ENCODE results near the gene TMEM95.

TMEM95 gene

DNA sequence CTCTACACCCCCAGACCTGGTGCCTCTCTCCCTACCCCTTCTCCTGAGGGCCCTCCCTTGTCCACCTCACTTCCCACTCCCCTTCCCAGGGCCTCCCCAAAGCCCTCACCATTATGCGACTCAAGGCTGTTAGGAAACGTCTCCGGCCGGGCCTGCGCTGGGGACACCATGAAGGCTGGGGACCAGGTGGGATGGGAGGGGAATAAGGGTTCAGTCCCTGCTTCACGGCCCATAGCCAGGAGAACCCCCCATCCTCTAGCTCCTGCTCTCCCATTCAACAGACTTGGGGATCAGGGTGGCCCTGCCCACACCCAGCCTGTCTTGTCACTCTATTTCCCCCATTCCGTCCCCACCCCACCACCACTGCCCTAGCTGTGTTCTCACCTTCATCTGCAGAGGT lies 27.9 kb upstream of the TMEM95 start (continued):
- no peak for TF ChIP-seq ZNF510 (tag by site-specific recombination; IDR thresholded peaks at IDR 0.05; ENCODE audit: insufficient replicate concordance)
- TF ChIP-seq, protein P1, sequence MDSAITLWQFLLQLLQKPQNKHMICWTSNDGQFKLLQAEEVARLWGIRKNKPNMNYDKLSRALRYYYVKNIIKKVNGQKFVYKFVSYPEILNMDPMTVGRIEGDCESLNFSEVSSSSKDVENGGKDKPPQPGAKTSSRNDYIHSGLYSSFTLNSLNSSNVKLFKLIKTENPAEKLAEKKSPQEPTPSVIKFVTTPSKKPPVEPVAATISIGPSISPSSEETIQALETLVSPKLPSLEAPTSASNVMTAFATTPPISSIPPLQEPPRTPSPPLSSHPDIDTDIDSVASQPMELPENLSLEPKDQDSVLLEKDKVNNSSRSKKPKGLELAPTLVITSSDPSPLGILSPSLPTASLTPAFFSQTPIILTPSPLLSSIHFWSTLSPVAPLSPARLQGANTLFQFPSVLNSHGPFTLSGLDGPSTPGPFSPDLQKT (IDR thresholded peaks at IDR 0.05; ENCODE audit: borderline replicate concordance, low read depth, low read length) = no peak

DNA sequence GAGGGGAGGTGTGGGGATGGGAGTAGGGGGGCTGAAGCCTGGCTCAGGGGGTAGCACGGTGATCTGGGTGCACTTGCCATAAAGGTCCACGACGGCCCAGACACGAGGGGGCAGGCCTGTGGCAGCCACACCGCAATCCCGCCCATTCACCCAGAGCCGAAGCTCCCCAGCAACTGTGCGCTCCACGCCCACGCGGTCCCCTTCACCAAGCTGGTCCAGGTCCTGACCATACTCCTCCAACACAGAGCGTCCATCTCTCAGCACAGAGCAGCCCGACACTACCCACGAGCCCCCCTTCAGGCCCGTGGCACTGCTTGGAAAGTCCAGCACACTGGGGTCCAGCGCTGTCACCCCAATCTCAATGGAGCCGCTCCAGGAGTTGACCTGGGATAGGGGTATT lies 27.5 kb upstream of the TMEM95 start:
- H3K9me3 ChIP-seq (ENCODE audit: control insufficient read depth, insufficient read depth, low read depth, low read length) = no peaks in the 10 kb centered on the region
- POLR2A ChIA-PET = interaction anchor here (0.9 kb wide), 1 partner anchor 251 kb away, joined by 4 read pairs; no protein-coding TSS in a partner anchor
- TF ChIP-seq, protein P2, sequence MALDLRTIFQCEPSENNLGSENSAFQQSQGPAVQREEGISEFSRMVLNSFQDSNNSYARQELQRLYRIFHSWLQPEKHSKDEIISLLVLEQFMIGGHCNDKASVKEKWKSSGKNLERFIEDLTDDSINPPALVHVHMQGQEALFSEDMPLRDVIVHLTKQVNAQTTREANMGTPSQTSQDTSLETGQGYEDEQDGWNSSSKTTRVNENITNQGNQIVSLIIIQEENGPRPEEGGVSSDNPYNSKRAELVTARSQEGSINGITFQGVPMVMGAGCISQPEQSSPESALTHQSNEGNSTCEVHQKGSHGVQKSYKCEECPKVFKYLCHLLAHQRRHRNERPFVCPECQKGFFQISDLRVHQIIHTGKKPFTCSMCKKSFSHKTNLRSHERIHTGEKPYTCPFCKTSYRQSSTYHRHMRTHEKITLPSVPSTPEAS (tag by site-specific recombination; IDR thresholded peaks at IDR 0.05) = no peak
- TF ChIP-seq, protein P3, sequence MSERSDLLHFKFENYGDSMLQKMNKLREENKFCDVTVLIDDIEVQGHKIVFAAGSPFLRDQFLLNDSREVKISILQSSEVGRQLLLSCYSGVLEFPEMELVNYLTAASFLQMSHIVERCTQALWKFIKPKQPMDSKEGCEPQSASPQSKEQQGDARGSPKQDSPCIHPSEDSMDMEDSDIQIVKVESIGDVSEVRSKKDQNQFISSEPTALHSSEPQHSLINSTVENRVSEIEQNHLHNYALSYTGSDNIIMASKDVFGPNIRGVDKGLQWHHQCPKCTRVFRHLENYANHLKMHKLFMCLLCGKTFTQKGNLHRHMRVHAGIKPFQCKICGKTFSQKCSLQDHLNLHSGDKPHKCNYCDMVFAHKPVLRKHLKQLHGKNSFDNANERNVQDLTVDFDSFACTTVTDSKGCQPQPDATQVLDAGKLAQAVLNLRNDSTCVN (tag by site-specific recombination; optimal IDR thresholded peaks at IDR 0.05) = peak; percentile 10
- no peak for TF ChIP-seq ZNF350 (tag by site-specific recombination; IDR thresholded peaks at IDR 0.05)
- TF ChIP-seq EGR2 (tag by site-specific recombination; IDR thresholded peaks at IDR 0.05; ENCODE audit: low read depth) = 0 out of 2 replicates have a peak, but pooled peaks have one; percentile 21
- TF ChIP-seq ZFHX2 (tag by site-specific recombination; conservative IDR thresholded peaks at IDR 0.05) = peak; percentile 21
- CTCF ChIA-PET = interaction anchor here (0.7 to 5.2 kb wide), 6 partner anchors 10 to 233 kb away, joined by 3 to 50 read pairs (median 4); partner anchors contain the start of genes POLR2A and SENP3
- no peak overlapping the region for H3K27ac ChIP-seq (ENCODE audit: extremely low read depth, low read depth, low read length)
- peaks cover 9% of the 10 kb centered on the region for H3K4me1 ChIP-seq (ENCODE audit: control insufficient read depth, insufficient read depth, low read length)
- H3K36me3 ChIP-seq (ENCODE audit: control insufficient read depth in 2 of 2, insufficient read depth in 1 of 2, low read length in 2 of 2) = peaks cover 18 to 48% of the 10 kb centered on the region in 2 experiments
- H3K4me3 ChIP-seq (ENCODE audit: low read depth, low read length) = no peak overlapping the region

DNA sequence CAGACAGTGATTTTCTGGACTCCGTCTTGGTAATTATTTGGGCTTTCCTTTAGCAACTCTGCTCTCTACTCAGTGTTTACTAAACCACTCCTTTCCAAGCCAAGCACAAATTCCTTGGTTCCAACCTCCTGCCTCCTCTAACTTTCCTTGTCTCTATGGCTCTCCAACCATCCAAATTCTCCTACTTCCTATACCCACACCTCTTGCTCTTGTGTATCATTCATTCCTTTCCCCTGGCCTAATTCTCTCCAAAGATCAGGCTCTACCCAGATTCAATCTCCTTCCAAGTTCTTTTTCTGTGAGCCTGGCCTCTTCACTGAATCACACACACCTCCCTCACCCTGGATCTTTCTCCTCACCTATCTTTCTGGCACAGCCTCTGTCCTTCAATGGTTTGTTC lies 26.9 kb upstream of the TMEM95 start:
- TF ChIP-seq, protein P4, sequence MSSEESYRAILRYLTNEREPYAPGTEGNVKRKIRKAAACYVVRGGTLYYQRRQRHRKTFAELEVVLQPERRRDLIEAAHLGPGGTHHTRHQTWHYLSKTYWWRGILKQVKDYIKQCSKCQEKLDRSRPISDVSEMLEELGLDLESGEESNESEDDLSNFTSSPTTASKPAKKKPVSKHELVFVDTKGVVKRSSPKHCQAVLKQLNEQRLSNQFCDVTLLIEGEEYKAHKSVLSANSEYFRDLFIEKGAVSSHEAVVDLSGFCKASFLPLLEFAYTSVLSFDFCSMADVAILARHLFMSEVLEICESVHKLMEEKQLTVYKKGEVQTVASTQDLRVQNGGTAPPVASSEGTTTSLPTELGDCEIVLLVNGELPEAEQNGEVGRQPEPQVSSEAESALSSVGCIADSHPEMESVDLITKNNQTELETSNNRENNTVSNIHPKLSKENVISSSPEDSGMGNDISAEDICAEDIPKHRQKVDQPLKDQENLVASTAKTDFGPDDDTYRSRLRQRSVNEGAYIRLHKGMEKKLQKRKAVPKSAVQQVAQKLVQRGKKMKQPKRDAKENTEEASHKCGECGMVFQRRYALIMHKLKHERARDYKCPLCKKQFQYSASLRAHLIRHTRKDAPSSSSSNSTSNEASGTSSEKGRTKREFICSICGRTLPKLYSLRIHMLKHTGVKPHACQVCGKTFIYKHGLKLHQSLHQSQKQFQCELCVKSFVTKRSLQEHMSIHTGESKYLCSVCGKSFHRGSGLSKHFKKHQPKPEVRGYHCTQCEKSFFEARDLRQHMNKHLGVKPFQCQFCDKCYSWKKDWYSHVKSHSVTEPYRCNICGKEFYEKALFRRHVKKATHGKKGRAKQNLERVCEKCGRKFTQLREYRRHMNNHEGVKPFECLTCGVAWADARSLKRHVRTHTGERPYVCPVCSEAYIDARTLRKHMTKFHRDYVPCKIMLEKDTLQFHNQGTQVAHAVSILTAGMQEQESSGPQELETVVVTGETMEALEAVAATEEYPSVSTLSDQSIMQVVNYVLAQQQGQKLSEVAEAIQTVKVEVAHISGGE (tag by site-specific recombination; conservative IDR thresholded peaks at IDR 0.05; ENCODE audit: low read depth) = peak; percentile 62; the same call in 1 of the 2 replicates
- TF ChIP-seq SCRT1 (tag by site-specific recombination; IDR thresholded peaks at IDR 0.05; ENCODE audit: borderline replicate concordance) (no peak), ZNF112 (tag by site-specific recombination; IDR thresholded peaks at IDR 0.05) (no peak), ZNF433 (tag by site-specific recombination; IDR thresholded peaks at IDR 0.05; ENCODE audit: low read depth) (no peak)
- TF ChIP-seq, protein P5, sequence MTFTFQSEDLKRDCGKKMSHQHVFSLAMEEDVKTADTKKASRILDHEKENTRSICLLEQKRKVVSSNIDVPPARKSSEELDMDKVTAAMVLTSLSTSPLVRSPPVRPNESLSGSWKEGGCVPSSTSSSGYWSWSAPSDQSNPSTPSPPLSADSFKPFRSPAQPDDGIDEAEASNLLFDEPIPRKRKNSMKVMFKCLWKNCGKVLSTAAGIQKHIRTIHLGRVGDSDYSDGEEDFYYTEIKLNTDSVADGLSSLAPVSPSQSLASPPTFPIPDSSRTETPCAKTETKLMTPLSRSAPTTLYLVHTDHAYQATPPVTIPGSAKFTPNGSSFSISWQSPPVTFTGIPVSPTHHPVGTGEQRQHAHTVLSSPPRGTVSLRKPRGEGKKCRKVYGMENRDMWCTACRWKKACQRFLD (tag by site-specific recombination; IDR thresholded peaks at IDR 0.05) = no peak
- Histone ChIP-seq H3K36me3 (ENCODE audit: control insufficient read depth in 2 of 2, insufficient read depth in 1 of 2, low read length in 2 of 2) (peaks cover 15 to 43% of the 10 kb centered on the region in 2 experiments), H3K4me3 (ENCODE audit: low read depth, low read length) (peak overlapping the region; percentile 64; the same call in 1 of the 2 replicates), H3K9me3 (ENCODE audit: control insufficient read depth, insufficient read depth, low read depth, low read length) (no peaks in the 10 kb centered on the region), H3K4me1 (ENCODE audit: control insufficient read depth, insufficient read depth, low read length) (peaks cover 9% of the 10 kb centered on the region), H3K27ac (ENCODE audit: extremely low read depth, low read depth, low read length) (no peak overlapping the region)
- CTCF ChIA-PET = interaction anchor here (0.7 to 5.2 kb wide), 4 partner anchors 16 to 45 kb away, joined by 3 to 50 read pairs (median 12); no protein-coding TSS in a partner anchor
- POLR2A ChIA-PET = interaction anchor here (0.7 to 2.3 kb wide), 2 partner anchors 18 to 47 kb away, joined by 3 to 36 read pairs; partner anchors contain the start of gene SLC2A4
